ENCODE data around the gene PKN3. TPM values are rescaled to one million over a fixed set of nuclear protein-coding genes. Genes with fewer than 3 reads are reported as not detected.
A peak's percentile ranks its signal among the peaks of the same experiment; 100 is the strongest.

Gene PKN3
- total and polyA plus RNA-seq, 2 of the 13 experiments (the other 11 are each of a cell fraction or from before 2014, with no cell fraction given), result 10.5 to 13.2 TPM

- no peaks in the 10 kb centered on the region for H4K20me1 ChIP-seq (ENCODE audit: insufficient read depth, low read length)
- H3K27me3 ChIP-seq (ENCODE audit: control insufficient read depth in 1 of 2, insufficient read depth in 2 of 2, low read length in 2 of 2), result no peaks in the 10 kb centered on the region
- TF ChIP-seq ZNF24 (IDR thresholded peaks at IDR 0.05) (no peak), RARA (CRISPR knock-in tag; IDR thresholded peaks at IDR 0.05) (peak; percentile 50; the same call in 1 of the 2 replicates), TOE1 (CRISPR knock-in tag; IDR thresholded peaks at IDR 0.05) (no peak), FOXA1 (IDR thresholded peaks at IDR 0.05) (no peak), FOXA1 (CRISPR knock-in tag; IDR thresholded peaks at IDR 0.05) (peak; percentile 71), BCL6 (CRISPR knock-in tag; IDR thresholded peaks at IDR 0.05) (peak; percentile 90), FOXK1 (CRISPR knock-in tag; IDR thresholded peaks at IDR 0.05; ENCODE audit: borderline replicate concordance, low read depth) (peak; percentile 27; the same call in 1 of the 2 replicates), ZNF414 (CRISPR knock-in tag; IDR thresholded peaks at IDR 0.05) (no peak), PATZ1 (CRISPR knock-in tag; IDR thresholded peaks at IDR 0.05) (peak; percentile 55), HNF4G (IDR thresholded peaks at IDR 0.05; ENCODE audit: borderline replicate concordance, low read depth, low read length) (peak; percentile 56; the same call in 1 of the 2 replicates), HNF4G (CRISPR knock-in tag; IDR thresholded peaks at IDR 0.05; ENCODE audit: borderline replicate concordance, low read depth) (no peak), FOXA3 (CRISPR knock-in tag; IDR thresholded peaks at IDR 0.05) (peak; percentile 61), HNF4A (CRISPR knock-in tag; IDR thresholded peaks at IDR 0.05) (peak; percentile 84), NR2F1 (CRISPR knock-in tag; IDR thresholded peaks at IDR 0.05) (0 out of 4 replicates have a peak, but pooled peaks of 1 of the 2 experiments have one; percentile 7), ARNT2 (CRISPR knock-in tag; IDR thresholded peaks at IDR 0.05; ENCODE audit: low read depth) (no peak), XRCC5 (optimal IDR thresholded peaks at IDR 0.05; ENCODE audit: low read length) (peak; percentile 20), ZNF260 (CRISPR knock-in tag; IDR thresholded peaks at IDR 0.05; ENCODE audit: borderline replicate concordance, low read depth) (no peak), ZNF792 (CRISPR knock-in tag; IDR thresholded peaks at IDR 0.05) (no peak), KDM2A (CRISPR knock-in tag; IDR thresholded peaks at IDR 0.05; ENCODE audit: borderline replicate concordance, low read depth) (0 out of 2 replicates have a peak, but pooled peaks have one; percentile 24)
- TF ChIP-seq, protein P1, sequence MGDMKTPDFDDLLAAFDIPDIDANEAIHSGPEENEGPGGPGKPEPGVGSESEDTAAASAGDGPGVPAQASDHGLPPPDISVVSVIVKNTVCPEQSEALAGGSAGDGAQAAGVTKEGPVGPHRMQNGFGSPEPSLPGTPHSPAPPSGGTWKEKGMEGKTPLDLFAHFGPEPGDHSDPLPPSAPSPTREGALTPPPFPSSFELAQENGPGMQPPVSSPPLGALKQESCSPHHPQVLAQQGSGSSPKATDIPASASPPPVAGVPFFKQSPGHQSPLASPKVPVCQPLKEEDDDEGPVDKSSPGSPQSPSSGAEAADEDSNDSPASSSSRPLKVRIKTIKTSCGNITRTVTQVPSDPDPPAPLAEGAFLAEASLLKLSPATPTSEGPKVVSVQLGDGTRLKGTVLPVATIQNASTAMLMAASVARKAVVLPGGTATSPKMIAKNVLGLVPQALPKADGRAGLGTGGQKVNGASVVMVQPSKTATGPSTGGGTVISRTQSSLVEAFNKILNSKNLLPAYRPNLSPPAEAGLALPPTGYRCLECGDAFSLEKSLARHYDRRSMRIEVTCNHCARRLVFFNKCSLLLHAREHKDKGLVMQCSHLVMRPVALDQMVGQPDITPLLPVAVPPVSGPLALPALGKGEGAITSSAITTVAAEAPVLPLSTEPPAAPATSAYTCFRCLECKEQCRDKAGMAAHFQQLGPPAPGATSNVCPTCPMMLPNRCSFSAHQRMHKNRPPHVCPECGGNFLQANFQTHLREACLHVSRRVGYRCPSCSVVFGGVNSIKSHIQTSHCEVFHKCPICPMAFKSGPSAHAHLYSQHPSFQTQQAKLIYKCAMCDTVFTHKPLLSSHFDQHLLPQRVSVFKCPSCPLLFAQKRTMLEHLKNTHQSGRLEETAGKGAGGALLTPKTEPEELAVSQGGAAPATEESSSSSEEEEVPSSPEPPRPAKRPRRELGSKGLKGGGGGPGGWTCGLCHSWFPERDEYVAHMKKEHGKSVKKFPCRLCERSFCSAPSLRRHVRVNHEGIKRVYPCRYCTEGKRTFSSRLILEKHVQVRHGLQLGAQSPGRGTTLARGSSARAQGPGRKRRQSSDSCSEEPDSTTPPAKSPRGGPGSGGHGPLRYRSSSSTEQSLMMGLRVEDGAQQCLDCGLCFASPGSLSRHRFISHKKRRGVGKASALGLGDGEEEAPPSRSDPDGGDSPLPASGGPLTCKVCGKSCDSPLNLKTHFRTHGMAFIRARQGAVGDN (CRISPR knock-in tag; IDR thresholded peaks at IDR 0.05), result peak; percentile 15; the same call in 1 of the 2 replicates
- H3K27ac ChIP-seq (ENCODE audit: extremely low read length, insufficient read depth, low read length), result no peak overlapping the region
- intact Hi-C loops (cut with micrococcal nuclease; ENCODE audit: unreplicated experiment), result no loop called here
- no peak overlapping the region for H3K4me3 ChIP-seq (replicated peaks in 1 of 3; ENCODE audit: insufficient read depth in 1 of 3, low read depth in 2 of 3, low read length in 3 of 3)
- H3K36me3 ChIP-seq (replicated peaks in 1 of 2; ENCODE audit: control insufficient read depth in 1 of 2, insufficient read depth in 2 of 2, low read length in 2 of 2), result peaks cover 4 to 19% of the 10 kb centered on the region in 2 experiments; a peak in 3 of 5 replicates
- BruUV-seq (replicated peaks), result no TSS peak
- ATAC-seq (peak; percentile 38), DNase-seq (ENCODE audit: low spot score) (peak; percentile 46), FAIRE-seq (no peak)
- H2AFZ ChIP-seq (ENCODE audit: low read length), result no peak overlapping the region
- H3K4me2 ChIP-seq (ENCODE audit: low read depth, low read length), result no peak overlapping the region
- H3K79me2 ChIP-seq (ENCODE audit: insufficient read depth, low read length), result peaks cover 2% of the 10 kb centered on the region
- CTCF ChIA-PET (ENCODE audit: low intra/inter-chr PET ratio, low total read pairs), result no interaction called here
- WGBS (ENCODE audit: low lambda C conversion rate), result 58% methylated on average over 3 of the region's 5 CpGs
- POLR2A ChIA-PET, result interaction anchor here (0.6 kb wide), 1 partner anchor 23 kb away, joined by 3 read pairs; no protein-coding TSS in a partner anchor
- H3K9ac ChIP-seq (ENCODE audit: insufficient read depth, low read depth, low read length), result no peak overlapping the region
- H3K9me3 ChIP-seq (ENCODE audit: low read length), result no peaks in the 10 kb centered on the region
- H3K4me1 ChIP-seq (ENCODE audit: insufficient read depth, low read length), result peaks cover 20% of the 10 kb centered on the region
- in situ Hi-C loops (cut with HindIII; ENCODE audit: extremely low pct_ligation_motif_present, low pct_unique_long_range_greater_than_20kb), result no loop called here
These were observed 16.2 kb downstream of the PKN3 start for GRCh38 chr9:128718475-128718874.
